Measurements from ENCODE around the gene CNTNAP2. TPM values are rescaled to one million over a fixed set of nuclear protein-coding genes. Genes with fewer than 3 reads are reported as not detected.

CNTNAP2 gene
- total RNA-seq, 2 donors from 2014 or later: 4.4 to 8.5 TPM

DNA sequence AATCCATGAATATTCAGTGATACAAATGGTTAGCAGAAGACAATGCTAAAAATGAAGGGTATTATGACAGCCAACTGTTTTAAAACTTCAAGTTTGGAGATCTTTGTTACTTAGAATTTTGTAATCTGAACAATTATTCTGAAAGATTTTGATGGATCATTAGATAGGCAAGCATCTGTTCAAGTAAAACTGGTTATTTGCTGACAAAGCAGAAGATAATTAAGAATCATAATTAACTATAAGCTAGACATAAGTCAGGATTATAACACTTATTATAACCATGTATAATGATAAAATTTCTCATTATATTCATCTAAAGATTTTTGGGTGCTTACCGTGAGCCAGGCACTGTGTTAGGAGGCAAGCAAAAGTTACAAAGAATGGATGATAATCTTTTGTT lies 1145.1 kb downstream of the CNTNAP2 start:
- no peak for TF ChIP-seq CTCF (IDR thresholded peaks at IDR 0.05)
- H3K9me3 ChIP-seq: no peaks in the 10 kb centered on the region
- DNase-seq: no peak
- no peaks in the 10 kb centered on the region for H3K4me1 ChIP-seq
- no peak overlapping the region for H3K27ac ChIP-seq
- H3K9ac ChIP-seq (ENCODE audit: low read depth in 2 of 2, low read length in 2 of 2): no peak overlapping the region
- intact Hi-C loops (cut with DNase I): no loop called here
- no peak overlapping the region for H3K4me3 ChIP-seq
- H3K27me3 ChIP-seq: no peaks in the 10 kb centered on the region
- H3K36me3 ChIP-seq: no peaks in the 10 kb centered on the region

GRCh38 chr7:147265528-147265927 lies 1148.9 kb downstream of the CNTNAP2 start:
- Histone ChIP-seq H3K27ac (no peak overlapping the region), H3K27me3 (no peaks in the 10 kb centered on the region), H3K9ac (ENCODE audit: low read depth in 2 of 2, low read length in 2 of 2) (no peak overlapping the region), H3K4me3 (no peak overlapping the region), H3K9me3 (no peaks in the 10 kb centered on the region), H3K36me3 (no peaks in the 10 kb centered on the region), H3K4me1 (no peaks in the 10 kb centered on the region)
- intact Hi-C loops (cut with DNase I): no loop called here
- DNase-seq: no peak
- TF ChIP-seq CTCF (IDR thresholded peaks at IDR 0.05): no peak

GRCh38 chr7:147276106-147276505 lies 1159.5 kb downstream of the CNTNAP2 start:
- H3K9me3 ChIP-seq: no peaks in the 10 kb centered on the region
- no peak overlapping the region for H3K9ac ChIP-seq (ENCODE audit: low read depth in 2 of 2, low read length in 2 of 2)
- H3K4me1 ChIP-seq: no peaks in the 10 kb centered on the region
- no peak for TF ChIP-seq CTCF (IDR thresholded peaks at IDR 0.05)
- H3K36me3 ChIP-seq: no peaks in the 10 kb centered on the region
- no peaks in the 10 kb centered on the region for H3K27me3 ChIP-seq
- H3K4me3 ChIP-seq: no peak overlapping the region
- DNase-seq: no peak
- no peak overlapping the region for H3K27ac ChIP-seq
- intact Hi-C loops (cut with DNase I): no loop called here

DNA sequence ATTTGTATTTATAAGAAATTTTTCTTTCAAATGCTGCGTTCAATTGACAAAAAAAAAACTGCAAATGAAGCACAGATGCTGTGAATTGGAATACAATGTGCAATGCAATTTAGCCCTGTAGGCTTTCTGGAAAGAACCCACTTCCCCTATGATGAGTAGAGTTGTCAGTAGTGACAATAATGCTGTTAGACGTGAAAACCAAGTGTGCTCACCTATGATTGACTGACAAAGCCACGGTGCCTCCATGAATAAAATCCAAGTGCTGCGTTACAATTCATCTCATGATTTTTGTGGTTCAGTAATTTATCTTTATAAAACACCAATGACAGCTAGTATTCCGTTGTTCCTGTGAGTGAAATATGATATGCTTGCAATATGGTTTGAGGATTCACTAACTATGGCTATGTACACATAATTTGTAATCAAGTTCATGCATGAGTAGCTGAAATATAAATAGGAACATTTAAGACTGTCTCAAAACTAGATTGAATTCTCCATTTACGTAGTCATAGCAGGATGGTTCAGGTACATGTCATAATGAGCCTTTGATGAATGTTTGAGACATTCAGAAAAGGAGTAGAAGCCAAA lies 1160.3 kb downstream of the CNTNAP2 start:
- Histone ChIP-seq H3K27me3 (no peaks in the 10 kb centered on the region), H3K36me3 (no peaks in the 10 kb centered on the region), H3K4me1 (no peaks in the 10 kb centered on the region), H3K9ac (ENCODE audit: low read depth in 2 of 2, low read length in 2 of 2) (no peak overlapping the region), H3K27ac (no peak overlapping the region), H3K4me3 (no peak overlapping the region), H3K9me3 (no peaks in the 10 kb centered on the region)
- intact Hi-C loops (cut with DNase I): no loop called here
- no peak for DNase-seq
- TF ChIP-seq CTCF (IDR thresholded peaks at IDR 0.05): no peak

DNA sequence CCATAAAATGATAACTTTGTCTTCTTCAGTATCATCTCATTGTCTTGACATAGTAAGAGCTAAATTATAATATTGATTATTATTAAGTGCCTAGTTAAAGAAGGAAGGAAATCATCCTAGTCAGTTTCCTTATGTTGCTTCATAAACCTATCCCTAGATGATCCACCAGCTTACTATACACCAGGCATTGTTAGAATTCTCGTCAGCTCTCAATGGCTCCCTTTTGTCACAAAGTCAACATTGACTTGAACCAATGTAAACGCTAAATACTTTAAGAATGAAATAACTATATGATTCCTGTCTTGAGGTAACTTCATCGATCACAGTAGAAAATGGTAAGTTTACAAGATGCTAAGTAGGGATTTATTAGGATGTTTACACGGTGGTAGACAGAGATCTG lies 1162.9 kb downstream of the CNTNAP2 start:
- intact Hi-C loops (cut with DNase I): no loop called here

More for the DNA sequence above, 1162.9 kb downstream of the CNTNAP2 start:
- TF ChIP-seq CTCF (IDR thresholded peaks at IDR 0.05): no peak
- Histone ChIP-seq H3K36me3 (no peaks in the 10 kb centered on the region), H3K4me1 (no peaks in the 10 kb centered on the region), H3K9ac (ENCODE audit: low read depth in 2 of 2, low read length in 2 of 2) (no peak overlapping the region), H3K4me3 (no peak overlapping the region), H3K27me3 (no peaks in the 10 kb centered on the region), H3K9me3 (no peaks in the 10 kb centered on the region), H3K27ac (no peak overlapping the region)
- no peak for DNase-seq
